ENCODE data around the gene TMEM59L. TPM values are rescaled to one million over a fixed set of nuclear protein-coding genes. Genes with fewer than 3 reads are reported as not detected.

The TMEM59L gene
- total and polyA plus RNA-seq, 2 of the 13 experiments (the other 11 are each of a cell fraction or from before 2014, with no cell fraction given) = 0.97 to 5.5 TPM

- Histone ChIP-seq H3K4me1 (ENCODE audit: insufficient read depth, low read length) (peaks cover 7% of the 10 kb centered on the region), H3K27ac (ENCODE audit: extremely low read length, insufficient read depth, low read length) (no peak overlapping the region), H4K20me1 (ENCODE audit: insufficient read depth, low read length) (0 out of 2 replicates have a peak, but pooled peaks cover 2% of the 10 kb centered on the region), H2AFZ (ENCODE audit: low read length) (no peak overlapping the region), H3K9ac (ENCODE audit: insufficient read depth, low read depth, low read length) (no peak overlapping the region), H3K36me3 (replicated peaks in 1 of 2; ENCODE audit: control insufficient read depth in 1 of 2, insufficient read depth in 2 of 2, low read length in 2 of 2) (peaks cover 14 to 44% of the 10 kb centered on the region in 2 experiments; a peak in 4 of 5 replicates), H3K79me2 (ENCODE audit: insufficient read depth, low read length) (no peaks in the 10 kb centered on the region), H3K27me3 (ENCODE audit: control insufficient read depth in 1 of 2, insufficient read depth in 2 of 2, low read length in 2 of 2) (no peaks in the 10 kb centered on the region), H3K9me3 (ENCODE audit: low read length) (no peaks in the 10 kb centered on the region), H3K4me3 (replicated peaks in 1 of 3; ENCODE audit: insufficient read depth in 1 of 3, low read depth in 2 of 3, low read length in 3 of 3) (no peak overlapping the region), H3K4me2 (ENCODE audit: low read depth, low read length) (no peak overlapping the region)
- ChIA-PET CTCF (ENCODE audit: low intra/inter-chr PET ratio, low total read pairs) (no interaction called here), POLR2A (interaction anchor here (0.8 kb wide), 1 partner anchor 303 kb away, joined by 3 read pairs; no protein-coding TSS in a partner anchor)
- no peak for ATAC-seq
- intact Hi-C loops (cut with micrococcal nuclease; ENCODE audit: unreplicated experiment) (no loop called here), in situ Hi-C loops (cut with HindIII; ENCODE audit: extremely low pct_ligation_motif_present, low pct_unique_long_range_greater_than_20kb) (loop anchor here (5.0 kb wide), 1 partner anchor 82 kb away; no protein-coding TSS in a partner anchor)
- DNase-seq (ENCODE audit: low spot score) = no peak
- TF ChIP-seq HMGXB4 (CRISPR knock-in tag; IDR thresholded peaks at IDR 0.05; ENCODE audit: borderline replicate concordance in 1 of 2, low read depth in 1 of 2) (no peak), AGO2 (optimal IDR thresholded peaks at IDR 0.05; ENCODE audit: low read depth, low read length) (peak; percentile 52), POLR2A (IDR thresholded peaks at IDR 0.05; ENCODE audit: insufficient read depth in 1 of 2, low read depth in 2 of 2, low read length in 2 of 2) (peak in 1 of 2 experiments; percentile 4; a peak in 1 of 4 replicates)
- no peak for FAIRE-seq
- 94% methylated on average over 5 of the region's 26 CpGs for WGBS (ENCODE audit: low lambda C conversion rate)
- no TSS peak for BruUV-seq (replicated peaks)
These were observed 17.8 kb upstream of the TMEM59L start for GRCh38 chr19:18594824-18595373.

DNA sequence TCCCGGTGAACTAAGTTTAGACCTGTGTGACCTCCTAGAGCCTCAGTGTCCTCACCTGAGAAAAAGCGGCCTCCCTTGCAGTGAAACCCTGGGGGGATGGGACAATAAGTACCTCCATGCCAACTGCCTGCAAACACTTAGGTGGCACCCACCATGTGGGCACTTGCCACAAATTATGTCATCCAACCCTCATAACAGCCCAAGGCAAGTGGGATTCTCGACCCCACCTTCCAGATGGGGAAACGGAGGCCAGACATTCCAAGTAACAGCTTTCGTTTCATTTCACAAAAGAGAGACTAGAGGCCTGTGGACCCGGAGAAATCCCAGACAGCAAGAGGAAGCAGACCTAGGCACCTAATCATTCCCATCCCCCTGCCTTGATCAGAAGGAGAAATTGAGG lies 17.2 kb upstream of the TMEM59L start:
- DNase-seq (ENCODE audit: low spot score) (no peak), ATAC-seq (no peak), FAIRE-seq (no peak)
- peaks cover 14 to 46% of the 10 kb centered on the region in 2 experiments; a peak in 4 of 5 replicates for H3K36me3 ChIP-seq (replicated peaks in 1 of 2; ENCODE audit: control insufficient read depth in 1 of 2, insufficient read depth in 2 of 2, low read length in 2 of 2)
- BruUV-seq (replicated peaks) = no TSS peak
- intact Hi-C loops (cut with micrococcal nuclease; ENCODE audit: unreplicated experiment) = no loop called here
- no peak overlapping the region for H2AFZ ChIP-seq (ENCODE audit: low read length)
- no peak overlapping the region for H3K27ac ChIP-seq (ENCODE audit: extremely low read length, insufficient read depth, low read length)
- CTCF ChIA-PET (ENCODE audit: low intra/inter-chr PET ratio, low total read pairs) = no interaction called here
- H3K4me2 ChIP-seq (ENCODE audit: low read depth, low read length) = no peak overlapping the region
- POLR2A ChIA-PET = no interaction called here
- no peaks in the 10 kb centered on the region for H3K79me2 ChIP-seq (ENCODE audit: insufficient read depth, low read length)
- no peaks in the 10 kb centered on the region for H3K9me3 ChIP-seq (ENCODE audit: low read length)
- in situ Hi-C loops (cut with HindIII; ENCODE audit: extremely low pct_ligation_motif_present, low pct_unique_long_range_greater_than_20kb) = no loop called here
- no peaks in the 10 kb centered on the region for H3K27me3 ChIP-seq (ENCODE audit: control insufficient read depth in 1 of 2, insufficient read depth in 2 of 2, low read length in 2 of 2)
- peaks cover 1% of the 10 kb centered on the region; the same call in 1 of the 2 replicates for H3K4me1 ChIP-seq (ENCODE audit: insufficient read depth, low read length)
- 96% methylated on average over 6 of the region's 6 CpGs for WGBS (ENCODE audit: low lambda C conversion rate)
- H3K4me3 ChIP-seq (replicated peaks in 1 of 3; ENCODE audit: insufficient read depth in 1 of 3, low read depth in 2 of 3, low read length in 3 of 3) = no peak overlapping the region
- H3K9ac ChIP-seq (ENCODE audit: insufficient read depth, low read depth, low read length) = no peak overlapping the region
- 0 out of 2 replicates have a peak, but pooled peaks cover 2% of the 10 kb centered on the region for H4K20me1 ChIP-seq (ENCODE audit: insufficient read depth, low read length)
- TF ChIP-seq, protein P1, sequence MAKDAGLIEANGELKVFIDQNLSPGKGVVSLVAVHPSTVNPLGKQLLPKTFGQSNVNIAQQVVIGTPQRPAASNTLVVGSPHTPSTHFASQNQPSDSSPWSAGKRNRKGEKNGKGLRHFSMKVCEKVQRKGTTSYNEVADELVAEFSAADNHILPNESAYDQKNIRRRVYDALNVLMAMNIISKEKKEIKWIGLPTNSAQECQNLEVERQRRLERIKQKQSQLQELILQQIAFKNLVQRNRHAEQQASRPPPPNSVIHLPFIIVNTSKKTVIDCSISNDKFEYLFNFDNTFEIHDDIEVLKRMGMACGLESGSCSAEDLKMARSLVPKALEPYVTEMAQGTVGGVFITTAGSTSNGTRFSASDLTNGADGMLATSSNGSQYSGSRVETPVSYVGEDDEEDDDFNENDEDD (CRISPR knock-in tag; IDR thresholded peaks at IDR 0.05; ENCODE audit: borderline replicate concordance) = no peak
- TF ChIP-seq PRMT3 (CRISPR knock-in tag; IDR thresholded peaks at IDR 0.05; ENCODE audit: borderline replicate concordance, low read depth) = no peak
- no peak for TF ChIP-seq HNRNPUL1 (IDR thresholded peaks at IDR 0.05; ENCODE audit: low read depth, low read length)
- no peak for TF ChIP-seq NFE2L2 (IDR thresholded peaks at IDR 0.05; ENCODE audit: low read length)
- no peak for TF ChIP-seq BATF2 (CRISPR knock-in tag; IDR thresholded peaks at IDR 0.05)
